A673 (cell line): ENCODE measurements around the gene NPHP1. TPM values are rescaled to one million over a fixed set of nuclear protein-coding genes. Genes with fewer than 3 reads are reported as not detected.
"Not testable (repeated sequence)": the region's sequence is repeated elsewhere in the genome, so short reads cannot be mapped to it uniquely, and the experiment has no call there.

Experiments used
- BruUV-seq: library from RNA; stranded (reverse); fragments of 400-500 nt; replicated peaks from 2 replicates; lab custom pipeline; 2021; lab: Mats Ljungman, UMichigan
- CTCF ChIA-PET: fragments of 300-600 bp; sonication (Branson Sonifier 250); formaldehyde crosslinking; loops from one replicate; lab custom pipeline; 2022; ENCODE audit warnings: antibody characterized with exemption; lab: Charles Lee
- POLR2A ChIA-PET: fragments of 300-600 bp; sonication (Branson Sonifier 250); formaldehyde crosslinking; loops from one replicate; lab custom pipeline; 2022; ENCODE audit warnings: antibody characterized with exemption; ENCODE audit not compliant: low non-redundant PET; lab: Charles Lee
- DNase-seq: peaks from one replicate; pipeline ENCODE4 v3.0.0-alpha.2; 2015; ENCODE audit warnings: low spot score
- H3K27ac ChIP-seq: fragments of 200-600 bp; sonication (generic); 2 replicates; pipeline ENCODE4 v1.5.1; 2016; ENCODE audit warnings: mixed run types, low read depth, mild to moderate bottlenecking, mixed read lengths, antibody characterized with exemption, low read length; ENCODE audit not compliant: poor library complexity, severe bottlenecking
- H3K27me3 ChIP-seq: fragments of 200-600 bp; sonication (generic); replicated peaks from 2 replicates; pipeline ENCODE4 v1.6.1; 2017; ENCODE audit warnings: mixed run types, low read depth, mild to moderate bottlenecking, mixed read lengths, antibody characterized with exemption, low read length; ENCODE audit not compliant: insufficient read depth, poor library complexity
- H3K36me3 ChIP-seq: fragments of 200-600 bp; sonication (generic); 2 replicates; pipeline ENCODE4 v1.6.1; 2016; ENCODE audit warnings: mixed run types, mild to moderate bottlenecking, mixed read lengths, antibody characterized with exemption, low read length; ENCODE audit not compliant: insufficient read depth, poor library complexity, severe bottlenecking
- H3K4me1 ChIP-seq: fragments of 200-600 bp; sonication (generic); 2 replicates; pipeline ENCODE4 v1.6.1; 2017; ENCODE audit warnings: mixed run types, mild to moderate bottlenecking, mixed read lengths, antibody characterized with exemption, low read length; ENCODE audit not compliant: insufficient read depth, poor library complexity, severe bottlenecking
- H3K4me3 ChIP-seq: fragments of 200-600 bp; sonication (generic); 2 replicates; pipeline ENCODE4 v1.5.1; 2016; ENCODE audit warnings: low read depth, mixed run types, mild to moderate bottlenecking, mixed read lengths, low read length; ENCODE audit not compliant: poor library complexity, severe bottlenecking
- H3K9me3 ChIP-seq: fragments of 200-600 bp; sonication (generic); 2 replicates; pipeline ENCODE4 v1.6.1; 2016; ENCODE audit warnings: mixed run types, low read depth, mild to moderate bottlenecking, mixed read lengths, antibody characterized with exemption, low read length; ENCODE audit not compliant: poor library complexity, severe bottlenecking
- CTCF ChIP-seq: fragments of 300-800, 200-600 bp; sonication (generic); conservative IDR thresholded peaks from 2 replicates; pipeline ENCODE4 v1.5.1; 2017; ENCODE audit warnings: low read depth, mild to moderate bottlenecking, antibody characterized with exemption, low read length, moderate library complexity, mixed read lengths
- EZH2 ChIP-seq: fragments of 200-600 bp; sonication (generic); IDR thresholded peaks from 2 replicates; pipeline ENCODE4 v1.6.1; 2017; ENCODE audit warnings: borderline replicate concordance, low read depth, mild to moderate bottlenecking, mixed read lengths, antibody characterized with exemption, low read length; ENCODE audit not compliant: poor library complexity, severe bottlenecking
- intact Hi-C: fragments of 100-400 bp; cut with micrococcal nuclease; formaldehyde crosslinking; loops from one replicate; pipeline ENCODE4 v1.10.0; 2022; ENCODE audit not compliant: unreplicated experiment
- total RNA-seq: library from RNA; stranded (reverse); gene quantifications from 2 replicates; pipeline ENCODE4 v1.2.3, GENCODE V29; 2021

Gene NPHP1
- total RNA-seq, 1 experiment from 2014 or later, result 4.5 TPM

GRCh38 chr2:110215566-110216158, 10.8 kb upstream of the NPHP1 start:
- no peaks in the 10 kb centered on the region for H3K27me3 ChIP-seq
- CTCF ChIA-PET, result interaction anchor here (0.8 kb wide), 1 partner anchor 12 kb away, joined by 3 read pairs; no protein-coding TSS in a partner anchor
- H3K27ac ChIP-seq, result no peak overlapping the region
- BruUV-seq, result no TSS peak
- H3K4me3 ChIP-seq, result no peak overlapping the region
- intact Hi-C loops, result no loop called here
- no peaks in the 10 kb centered on the region for H3K36me3 ChIP-seq
- peaks cover 6% of the 10 kb centered on the region for H3K4me1 ChIP-seq
- H3K9me3 ChIP-seq, result no peaks in the 10 kb centered on the region
- POLR2A ChIA-PET, result no interaction called here
- DNase-seq, result no peak
- no peak for TF ChIP-seq CTCF
- no peak for TF ChIP-seq EZH2

GRCh38 chr2:110215091-110215490, 10.3 kb upstream of the NPHP1 start:
- no peak overlapping the region for H3K4me3 ChIP-seq
- no peak for TF ChIP-seq CTCF
- no peak for TF ChIP-seq EZH2
- no peaks in the 10 kb centered on the region for H3K9me3 ChIP-seq
- BruUV-seq, result no TSS peak
- intact Hi-C loops, result no loop called here
- peaks cover 6% of the 10 kb centered on the region for H3K4me1 ChIP-seq
- CTCF ChIA-PET, result interaction anchor here (0.8 kb wide), 1 partner anchor 12 kb away, joined by 3 read pairs; no protein-coding TSS in a partner anchor
- POLR2A ChIA-PET, result no interaction called here
- H3K36me3 ChIP-seq, result no peaks in the 10 kb centered on the region
- no peak for DNase-seq
- H3K27me3 ChIP-seq, result no peaks in the 10 kb centered on the region
- H3K27ac ChIP-seq, result no peak overlapping the region

- H3K9me3 ChIP-seq, CTCF ChIA-PET, H3K27me3 ChIP-seq, DNase-seq, H3K4me3 ChIP-seq, intact Hi-C loops, POLR2A ChIA-PET, H3K36me3 ChIP-seq, H3K27ac ChIP-seq, H3K4me1 ChIP-seq, BruUV-seq: not testable (repeated sequence)
Observed at GRCh38 chr2:110213522-110213921, 8.7 kb upstream of the NPHP1 start.
